ENCODE results near the gene ACMSD. TPM values are rescaled to one million over a fixed set of nuclear protein-coding genes. Genes with fewer than 3 reads are reported as not detected.

Gene ACMSD
- total and polyA plus RNA-seq, 9 of the 15 experiments (the other 6 are each of a cell fraction or from before 2014, with no cell fraction given): not detected

DNA sequence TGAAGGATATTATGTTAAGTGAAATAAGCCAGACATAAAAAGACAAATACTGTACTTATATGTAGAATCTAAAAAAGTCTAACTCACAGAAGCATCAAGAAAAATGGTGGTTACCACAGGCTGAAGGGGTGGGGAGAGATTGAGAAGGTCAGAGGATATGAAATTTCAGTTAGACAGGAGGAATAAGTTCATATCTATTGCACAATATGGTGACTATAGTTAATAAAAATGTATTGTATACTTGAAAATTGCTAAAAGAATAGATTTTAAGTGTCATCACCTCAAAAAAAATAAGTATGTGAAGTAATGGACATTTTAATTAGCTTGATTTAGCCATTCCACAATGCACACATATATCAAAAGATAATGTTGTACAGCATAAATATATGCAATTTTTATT is 19.8 kb downstream of the ACMSD start:
- Histone ChIP-seq H3K27ac (ENCODE audit: extremely low read depth, low read depth, low read length) (no peak overlapping the region), H4K20me1 (replicated peaks; ENCODE audit: control insufficient read depth, insufficient read depth, low read length) (no peaks in the 10 kb centered on the region), H3K9me3 (replicated peaks; ENCODE audit: control insufficient read depth, insufficient read depth, low read depth, low read length) (no peaks in the 10 kb centered on the region), H3K27me3 (ENCODE audit: control insufficient read depth in 2 of 2, insufficient read depth in 2 of 2, low read length in 2 of 2) (peaks cover 3 to 13% of the 10 kb centered on the region in 2 experiments; a peak in 4 of 5 replicates), H3K4me3 (no peak overlapping the region), H2AFZ (ENCODE audit: low read depth, low read length) (no peak overlapping the region), H3K79me2 (ENCODE audit: control insufficient read depth, insufficient read depth, low read length) (no peaks in the 10 kb centered on the region), H3K9me1 (ENCODE audit: control insufficient read depth, insufficient read depth, low read length) (no peaks in the 10 kb centered on the region), H3K4me2 (ENCODE audit: insufficient read depth, low read length) (no peak overlapping the region), H3K36me3 (ENCODE audit: control insufficient read depth, insufficient read depth, low read length) (no peaks in the 10 kb centered on the region), H3K4me1 (replicated peaks in 1 of 2; ENCODE audit: control insufficient read depth in 2 of 2, insufficient read depth in 2 of 2, low read length in 2 of 2) (no peaks in the 10 kb centered on the region; a peak in 2 of 5 replicates), H3K9ac (ENCODE audit: insufficient read depth in 1 of 2, low read depth in 2 of 2, low read length in 2 of 2) (no peak overlapping the region)
- DNase-seq (ENCODE audit: extremely low read depth in 1 of 4, low spot score in 3 of 4) (no peak), ATAC-seq (no peak), FAIRE-seq (no peak)
- ChIA-PET POLR2A (no interaction called here), CTCF (ENCODE audit: low intra/inter-chr PET ratio) (no interaction called here)
- TF ChIP-seq ZNF717 (CRISPR knock-in tag; IDR thresholded peaks at IDR 0.05) (no peak), GABPA (tag; conservative IDR thresholded peaks at IDR 0.05; ENCODE audit: low read depth) (no peak), CEBPB (tag; IDR thresholded peaks at IDR 0.05) (peak; percentile 64), CEBPG (CRISPR knock-in tag; IDR thresholded peaks at IDR 0.05) (no peak), CEBPG (tag; conservative IDR thresholded peaks at IDR 0.05 in 1 of 2, IDR thresholded peaks at IDR 0.05 in 1 of 2) (peak; percentile 34 to 80; a peak in 2 of 4 replicates)
- intact Hi-C loops (cut with micrococcal nuclease): no loop called here
- no TSS peak for BruUV-seq (replicated peaks)
- in situ Hi-C loops (cut with MboI): no loop called here

- in situ Hi-C loops (cut with MboI) (no loop called here), intact Hi-C loops (cut with micrococcal nuclease) (no loop called here)
- no peak overlapping the region for H2AFZ ChIP-seq (ENCODE audit: low read depth, low read length)
- no peaks in the 10 kb centered on the region for H4K20me1 ChIP-seq (replicated peaks; ENCODE audit: control insufficient read depth, insufficient read depth, low read length)
- H3K4me3 ChIP-seq: no peak overlapping the region
- ChIA-PET CTCF (ENCODE audit: low intra/inter-chr PET ratio) (no interaction called here), POLR2A (interaction anchor here (0.6 kb wide), 1 partner anchor 58 kb away, joined by 4 read pairs; no protein-coding TSS in a partner anchor)
- no peaks in the 10 kb centered on the region for H3K79me2 ChIP-seq (ENCODE audit: control insufficient read depth, insufficient read depth, low read length)
- no peak overlapping the region for H3K9ac ChIP-seq (ENCODE audit: insufficient read depth in 1 of 2, low read depth in 2 of 2, low read length in 2 of 2)
- ATAC-seq: no peak
- no peak overlapping the region for H3K27ac ChIP-seq (ENCODE audit: extremely low read depth, low read depth, low read length)
- peaks cover 0 to 17% of the 10 kb centered on the region in 2 experiments; a peak in 2 of 5 replicates for H3K27me3 ChIP-seq (ENCODE audit: control insufficient read depth in 2 of 2, insufficient read depth in 2 of 2, low read length in 2 of 2)
- H3K4me1 ChIP-seq (replicated peaks in 1 of 2; ENCODE audit: control insufficient read depth in 2 of 2, insufficient read depth in 2 of 2, low read length in 2 of 2): peaks cover 0 to 3% of the 10 kb centered on the region in 2 experiments; a peak in 2 of 5 replicates
- H3K36me3 ChIP-seq (ENCODE audit: control insufficient read depth, insufficient read depth, low read length): no peaks in the 10 kb centered on the region
- DNase-seq (ENCODE audit: extremely low read depth in 1 of 4, low spot score in 3 of 4): no peak
- no peaks in the 10 kb centered on the region for H3K9me1 ChIP-seq (ENCODE audit: control insufficient read depth, insufficient read depth, low read length)
- WGBS (ENCODE audit: insufficient coverage, low coverage, missing lambda C conversion rate): 10% methylated on average over 3 of the region's 3 CpGs
- H3K4me2 ChIP-seq (ENCODE audit: insufficient read depth, low read length): no peak overlapping the region
- no TSS peak for BruUV-seq (replicated peaks)
- no peak for FAIRE-seq
- no peaks in the 10 kb centered on the region for H3K9me3 ChIP-seq (replicated peaks; ENCODE audit: control insufficient read depth, insufficient read depth, low read depth, low read length)
- TF ChIP-seq, protein P1, sequence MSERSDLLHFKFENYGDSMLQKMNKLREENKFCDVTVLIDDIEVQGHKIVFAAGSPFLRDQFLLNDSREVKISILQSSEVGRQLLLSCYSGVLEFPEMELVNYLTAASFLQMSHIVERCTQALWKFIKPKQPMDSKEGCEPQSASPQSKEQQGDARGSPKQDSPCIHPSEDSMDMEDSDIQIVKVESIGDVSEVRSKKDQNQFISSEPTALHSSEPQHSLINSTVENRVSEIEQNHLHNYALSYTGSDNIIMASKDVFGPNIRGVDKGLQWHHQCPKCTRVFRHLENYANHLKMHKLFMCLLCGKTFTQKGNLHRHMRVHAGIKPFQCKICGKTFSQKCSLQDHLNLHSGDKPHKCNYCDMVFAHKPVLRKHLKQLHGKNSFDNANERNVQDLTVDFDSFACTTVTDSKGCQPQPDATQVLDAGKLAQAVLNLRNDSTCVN (CRISPR knock-in tag; IDR thresholded peaks at IDR 0.05): no peak
- TF ChIP-seq RAD51 (IDR thresholded peaks at IDR 0.05; ENCODE audit: borderline replicate concordance, low read depth): no peak
- TF ChIP-seq POU5F1 (IDR thresholded peaks at IDR 0.05; ENCODE audit: borderline replicate concordance, low read depth, low read length, partially characterized antibody): no peak
- TF ChIP-seq GATAD2B (IDR thresholded peaks at IDR 0.05; ENCODE audit: borderline replicate concordance): no peak
- TF ChIP-seq EWSR1 (IDR thresholded peaks at IDR 0.05; ENCODE audit: borderline replicate concordance, low read depth, partially characterized antibody): no peak
- TF ChIP-seq PML (IDR thresholded peaks at IDR 0.05; ENCODE audit: low read length): no peak
- no peak for TF ChIP-seq CHD2 (IDR thresholded peaks at IDR 0.05; ENCODE audit: low read depth, low read length)
- TF ChIP-seq NKRF (IDR thresholded peaks at IDR 0.05; ENCODE audit: borderline replicate concordance): no peak
- no peak for TF ChIP-seq DIDO1 (tag; IDR thresholded peaks at IDR 0.05; ENCODE audit: low read depth)
Measured at GRCh38 chr2:134861173-134861572, 22.8 kb downstream of the ACMSD start.
